Body of pancreas (tissue), 4 donors: ENCODE data around the gene NLRP3. TPM values are rescaled to one million over a fixed set of nuclear protein-coding genes. Genes with fewer than 3 reads are reported as not detected.

ENCODE experiments used
- ATAC-seq: fragments of 150-250 bp; one replicate; pipeline ENCODE4 v1.9.1; 2016
- DNase-seq, 4 donors: peaks; one replicate each; pipeline ENCODE4 v3.0.0-alpha.2; 2019
- H3K27ac ChIP-seq, 4 donors: fragments of 200-600 bp; sonication (generic); 1 replicate in 3 of 4; 2 replicates in 1 of 4; pipeline versions ENCODE4 v1.5.1 to v1.6.1; 2016 to 2019; ENCODE audit warnings: mild to moderate bottlenecking in 1 of 4, mixed read lengths in 1 of 4, moderate library complexity in 1 of 4
- H3K27me3 ChIP-seq, 2 donors: fragments of 200-600 bp; sonication (generic); one replicate each; pipeline ENCODE4 v1.6.0; 2016; ENCODE audit warnings: mild to moderate bottlenecking in 1 of 2
- H3K36me3 ChIP-seq, 2 donors: fragments of 200-600 bp; sonication (generic); replicated peaks in 1 of 2; 2 replicates each; pipeline ENCODE4 v1.5.1; 2016; ENCODE audit warnings: low read depth in 2 of 2; ENCODE audit not compliant: insufficient read depth in 1 of 2
- H3K4me1 ChIP-seq: fragments of 200-600 bp; sonication (generic); one replicate; pipeline ENCODE4 v1.6.0; 2016
- H3K4me3 ChIP-seq, 2 donors: fragments of 200-600 bp; sonication (generic); 1 replicate in 1 of 2; 2 replicates in 1 of 2; pipeline ENCODE4 v1.5.1; 2016 to 2019
- H3K9me3 ChIP-seq, 3 donors: fragments of 200-600 bp; sonication (generic); 1 replicate in 2 of 3; 2 replicates in 1 of 3; pipeline ENCODE4 v1.5.1; 2016
- CTCF ChIP-seq, 7 experiments: fragments of 450-650 bp in 4 of 7; fragments of 200-600 bp in 3 of 7; sonication (generic) in 3 of 7; IDR thresholded peaks; one replicate each; pipeline ENCODE4 v1.5.1; 2016 to 2019; ENCODE audit warnings: antibody characterized with exemption in 7 of 7
- POLR2A ChIP-seq, 3 donors: fragments of 450-650 bp; IDR thresholded peaks; one replicate each; pipeline ENCODE4 v1.6.1; 2016; ENCODE audit warnings: antibody characterized with exemption in 3 of 3, mild to moderate bottlenecking in 2 of 3
- WGBS, 2 donors: methylation state at CpG; one replicate each; pipeline ENCODE4 v1.1.5; 2017; 5-methylcytosine and 5-hydroxymethylcytosine counted together
- intact Hi-C: fragments of 100-400 bp; cut with DNase I; formaldehyde crosslinking; loops from one replicate; pipeline ENCODE4 v1.15.1; 2023
- total RNA-seq, 2 donors: library from RNA; depleted of rRNA; stranded (reverse); fragments of >200 nt; gene quantifications; one replicate each; pipeline ENCODE4 v1.1.0, GENCODE V29; 2016

Gene NLRP3
- total RNA-seq, 2 donors from 2014 or later: 0.26 to 1.6 TPM

GRCh38 chr1:247386687-247387086 lies 29.3 kb upstream of the NLRP3 start:
- DNase-seq: no peak
- no peaks in the 10 kb centered on the region for H3K27me3 ChIP-seq
- no peaks in the 10 kb centered on the region for H3K9me3 ChIP-seq
- H3K4me1 ChIP-seq: peaks cover 6% of the 10 kb centered on the region
- WGBS, 2 donors: 71 to 89% methylated on average over 3 of the region's 3 CpGs
- no peak overlapping the region for H3K27ac ChIP-seq
- H3K4me3 ChIP-seq: no peak overlapping the region
- intact Hi-C loops: no loop called here
- H3K36me3 ChIP-seq: no peaks in the 10 kb centered on the region
- no peak for ATAC-seq
- TF ChIP-seq CTCF (IDR thresholded peaks at IDR 0.05) (no peak), POLR2A (IDR thresholded peaks at IDR 0.05) (no peak)

- WGBS, 2 donors: 55 to 66% methylated on average over 4 of the region's 4 CpGs
- H3K27me3 ChIP-seq: no peaks in the 10 kb centered on the region
- no peaks in the 10 kb centered on the region for H3K36me3 ChIP-seq
- intact Hi-C loops: no loop called here
- no peaks in the 10 kb centered on the region for H3K9me3 ChIP-seq
- no peak overlapping the region for H3K4me3 ChIP-seq
- no peak for ATAC-seq
- H3K4me1 ChIP-seq: peaks cover 6% of the 10 kb centered on the region
- DNase-seq: no peak
- TF ChIP-seq CTCF (IDR thresholded peaks at IDR 0.05): no peak
- no peak for TF ChIP-seq POLR2A (IDR thresholded peaks at IDR 0.05)
- H3K27ac ChIP-seq: no peak overlapping the region
These were observed 28.9 kb upstream of the NLRP3 start for GRCh38 chr1:247387096-247387495.

- no peak for ATAC-seq
- WGBS, 2 donors: 46 to 53% methylated on average over 5 of the region's 5 CpGs
- intact Hi-C loops: no loop called here
These were observed 28.4 kb upstream of the NLRP3 start for GRCh38 chr1:247387565-247387964.

GRCh38 chr1:247390116-247390791 lies 25.7 kb upstream of the NLRP3 start:
- peaks cover 6% of the 10 kb centered on the region for H3K4me1 ChIP-seq
- peak; percentile 98 for ATAC-seq
- 4 to 6% methylated on average over 13 of the region's 13 CpGs for WGBS, 2 donors
- no peaks in the 10 kb centered on the region for H3K27me3 ChIP-seq
- peak; percentile 77 to 84 (median 82) for DNase-seq
- peak overlapping the region in 1 of 4 donors; percentile 47 for H3K27ac ChIP-seq
- H3K4me3 ChIP-seq: no peak overlapping the region
- H3K36me3 ChIP-seq: no peaks in the 10 kb centered on the region
- H3K9me3 ChIP-seq: no peaks in the 10 kb centered on the region
- intact Hi-C loops: no loop called here
- TF ChIP-seq POLR2A (IDR thresholded peaks at IDR 0.05) (no peak), CTCF (IDR thresholded peaks at IDR 0.05) (peak; percentile 68 to 88 (median 82))

More at GRCh38 chr1:247387565-247387964, 28.4 kb upstream of the NLRP3 start:
- no peak for DNase-seq
- Histone ChIP-seq H3K36me3 (no peaks in the 10 kb centered on the region), H3K4me3 (no peak overlapping the region), H3K27ac (no peak overlapping the region), H3K27me3 (no peaks in the 10 kb centered on the region), H3K4me1 (peaks cover 6% of the 10 kb centered on the region), H3K9me3 (no peaks in the 10 kb centered on the region)
- TF ChIP-seq CTCF (IDR thresholded peaks at IDR 0.05) (no peak), POLR2A (IDR thresholded peaks at IDR 0.05) (no peak)

GRCh38 chr1:247390996-247391395 lies 25.0 kb upstream of the NLRP3 start:
- H3K27ac ChIP-seq: peak overlapping the region in 1 of 4 donors; percentile 47
- DNase-seq: no peak
- no peaks in the 10 kb centered on the region for H3K36me3 ChIP-seq
- peaks cover 6% of the 10 kb centered on the region for H3K4me1 ChIP-seq
- H3K27me3 ChIP-seq: no peaks in the 10 kb centered on the region
- WGBS, 2 donors: 89% methylated on average over 4 of the region's 4 CpGs
- intact Hi-C loops: no loop called here
- no peak overlapping the region for H3K4me3 ChIP-seq
- TF ChIP-seq POLR2A (IDR thresholded peaks at IDR 0.05) (no peak), CTCF (IDR thresholded peaks at IDR 0.05) (no peak)
- no peak for ATAC-seq
- no peaks in the 10 kb centered on the region for H3K9me3 ChIP-seq
